ENCODE measurements around the gene MACF1. TPM values are rescaled to one million over a fixed set of nuclear protein-coding genes. Genes with fewer than 3 reads are reported as not detected.
A peak's percentile ranks its signal among the peaks of the same experiment; 100 is the strongest.

The MACF1 gene
- total RNA-seq, 6 donors from 2014 or later, result 359 to 1,160 (median 531) TPM

- no peak overlapping the region for H3K27ac ChIP-seq
- no peak for TF ChIP-seq EP300 (IDR thresholded peaks at IDR 0.05)
- no peak for TF ChIP-seq POLR2AphosphoS5 (IDR thresholded peaks at IDR 0.05)
- no peak for TF ChIP-seq POLR2A (IDR thresholded peaks at IDR 0.05)
- TF ChIP-seq CTCF (IDR thresholded peaks at IDR 0.05), result no peak
- H3K9me3 ChIP-seq, result no peaks in the 10 kb centered on the region
- peaks cover 0 to 23% (median 17%) of the 10 kb centered on the region in 4 donors for H3K36me3 ChIP-seq
- ATAC-seq (ENCODE audit: low FRiP score in 2 of 2) (no peak), DNase-seq (no peak)
- no peak overlapping the region for H3K4me3 ChIP-seq
- H3K4me1 ChIP-seq, result peaks cover 21 to 68% (median 48%) of the 10 kb centered on the region in 4 donors
- H3K27me3 ChIP-seq, result no peaks in the 10 kb centered on the region
These were observed 212.1 kb downstream of the MACF1 start for GRCh38 chr1:39416609-39417008.

- DNase-seq, result no peak
- Histone ChIP-seq H3K9me3 (no peaks in the 10 kb centered on the region), H3K27ac (no peak overlapping the region), H3K27me3 (no peaks in the 10 kb centered on the region), H3K4me3 (no peak overlapping the region), H3K4me1 (peaks cover 12 to 58% (median 33%) of the 10 kb centered on the region in 4 donors), H3K36me3 (peaks cover 0 to 27% (median 16%) of the 10 kb centered on the region in 4 donors)
- ATAC-seq (ENCODE audit: low FRiP score in 2 of 2), result no peak
- 79 to 80% methylated on average over 4 of the region's 4 CpGs for WGBS, 2 donors
- TF ChIP-seq POLR2AphosphoS5 (IDR thresholded peaks at IDR 0.05), result no peak
- TF ChIP-seq POLR2A (IDR thresholded peaks at IDR 0.05), result no peak
- no peak for TF ChIP-seq CTCF (IDR thresholded peaks at IDR 0.05)
- no peak for TF ChIP-seq EP300 (IDR thresholded peaks at IDR 0.05)
These were observed 213.7 kb downstream of the MACF1 start for GRCh38 chr1:39418236-39418635.

GRCh38 chr1:39420493-39420892 is 216.0 kb downstream of the MACF1 start:
- Histone ChIP-seq H3K4me1 (peaks cover 5 to 39% (median 19%) of the 10 kb centered on the region in 4 donors), H3K27me3 (no peaks in the 10 kb centered on the region), H3K9me3 (no peaks in the 10 kb centered on the region), H3K27ac (no peak overlapping the region), H3K36me3 (peaks cover 9 to 42% (median 22%) of the 10 kb centered on the region in 4 donors), H3K4me3 (no peak overlapping the region)
- DNase-seq (no peak), ATAC-seq (ENCODE audit: low FRiP score in 2 of 2) (no peak)
- TF ChIP-seq EP300 (IDR thresholded peaks at IDR 0.05), result no peak
- TF ChIP-seq POLR2A (IDR thresholded peaks at IDR 0.05), result no peak
- TF ChIP-seq CTCF (IDR thresholded peaks at IDR 0.05), result no peak
- no peak for TF ChIP-seq POLR2AphosphoS5 (IDR thresholded peaks at IDR 0.05)

- no peak overlapping the region for H3K27ac ChIP-seq
- H3K36me3 ChIP-seq, result peaks cover 14 to 63% (median 26%) of the 10 kb centered on the region in 4 donors
- WGBS, 2 donors, result 78 to 91% methylated on average over 4 of the region's 4 CpGs
- H3K4me1 ChIP-seq, result peaks cover 5 to 24% (median 9%) of the 10 kb centered on the region in 4 donors
- TF ChIP-seq POLR2A (IDR thresholded peaks at IDR 0.05) (no peak), POLR2AphosphoS5 (IDR thresholded peaks at IDR 0.05) (no peak), EP300 (IDR thresholded peaks at IDR 0.05) (no peak), CTCF (IDR thresholded peaks at IDR 0.05) (no peak)
- no peaks in the 10 kb centered on the region for H3K9me3 ChIP-seq
- DNase-seq, result no peak
- ATAC-seq (ENCODE audit: low FRiP score in 2 of 2), result no peak
- H3K27me3 ChIP-seq, result no peaks in the 10 kb centered on the region
- no peak overlapping the region for H3K4me3 ChIP-seq
These were observed 218.1 kb downstream of the MACF1 start for GRCh38 chr1:39422614-39423013.

GRCh38 chr1:39425151-39425550 is 220.7 kb downstream of the MACF1 start:
- DNase-seq (no peak), ATAC-seq (ENCODE audit: low FRiP score in 2 of 2) (no peak)
- Histone ChIP-seq H3K27me3 (no peaks in the 10 kb centered on the region), H3K36me3 (peaks cover 22 to 89% (median 48%) of the 10 kb centered on the region in 4 donors), H3K4me1 (peaks cover under 1 to 12% (median 3%) of the 10 kb centered on the region in 4 donors), H3K9me3 (no peaks in the 10 kb centered on the region), H3K27ac (peak overlapping the region in 1 of 4 donors; percentile 53), H3K4me3 (no peak overlapping the region)
- WGBS, 2 donors, result 90 to 91% methylated on average over 3 of the region's 3 CpGs
- TF ChIP-seq EP300 (IDR thresholded peaks at IDR 0.05), result no peak
- no peak for TF ChIP-seq POLR2AphosphoS5 (IDR thresholded peaks at IDR 0.05)
- TF ChIP-seq POLR2A (IDR thresholded peaks at IDR 0.05), result no peak
- no peak for TF ChIP-seq CTCF (IDR thresholded peaks at IDR 0.05)
